GM19240 (cell line): ENCODE data around the gene DGKK.

ENCODE experiments used
- DNase-seq: peaks from one replicate; pipeline ENCODE4 v3.0.0; 2011; ENCODE audit warnings: low spot score; ENCODE audit not compliant: insufficient read length

Gene DGKK, protein sequence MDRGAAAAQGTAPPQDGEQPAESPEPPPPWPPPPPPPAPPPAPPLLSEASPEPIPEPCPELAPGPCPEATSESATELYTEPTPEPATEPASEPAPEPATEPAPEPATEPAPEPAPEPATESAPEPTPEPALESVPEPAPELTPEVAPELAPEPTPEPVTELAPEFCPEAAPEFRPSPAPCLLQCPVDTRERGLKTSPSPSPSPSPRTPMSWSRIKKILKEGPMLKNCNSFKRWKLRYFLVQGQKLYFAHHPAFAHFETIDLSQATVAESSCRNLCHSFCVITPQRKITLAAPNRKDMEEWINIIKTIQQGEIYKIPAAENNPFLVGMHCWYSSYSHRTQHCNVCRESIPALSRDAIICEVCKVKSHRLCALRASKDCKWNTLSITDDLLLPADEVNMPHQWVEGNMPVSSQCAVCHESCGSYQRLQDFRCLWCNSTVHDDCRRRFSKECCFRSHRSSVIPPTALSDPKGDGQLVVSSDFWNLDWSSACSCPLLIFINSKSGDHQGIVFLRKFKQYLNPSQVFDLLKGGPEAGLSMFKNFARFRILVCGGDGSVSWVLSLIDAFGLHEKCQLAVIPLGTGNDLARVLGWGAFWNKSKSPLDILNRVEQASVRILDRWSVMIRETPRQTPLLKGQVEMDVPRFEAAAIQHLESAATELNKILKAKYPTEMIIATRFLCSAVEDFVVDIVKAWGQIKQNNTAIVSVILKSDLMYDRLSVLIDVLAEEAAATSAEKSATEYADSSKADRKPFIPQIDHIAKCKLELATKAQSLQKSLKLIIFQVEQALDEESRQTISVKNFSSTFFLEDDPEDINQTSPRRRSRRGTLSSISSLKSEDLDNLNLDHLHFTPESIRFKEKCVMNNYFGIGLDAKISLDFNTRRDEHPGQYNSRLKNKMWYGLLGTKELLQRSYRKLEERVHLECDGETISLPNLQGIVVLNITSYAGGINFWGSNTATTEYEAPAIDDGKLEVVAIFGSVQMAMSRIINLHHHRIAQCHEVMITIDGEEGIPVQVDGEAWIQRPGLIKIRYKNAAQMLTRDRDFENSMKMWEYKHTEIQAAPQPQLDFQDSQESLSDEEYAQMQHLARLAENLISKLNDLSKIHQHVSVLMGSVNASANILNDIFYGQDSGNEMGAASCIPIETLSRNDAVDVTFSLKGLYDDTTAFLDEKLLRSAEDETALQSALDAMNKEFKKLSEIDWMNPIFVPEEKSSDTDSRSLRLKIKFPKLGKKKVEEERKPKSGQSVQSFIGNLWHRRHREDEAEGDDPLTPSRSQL

DNA sequence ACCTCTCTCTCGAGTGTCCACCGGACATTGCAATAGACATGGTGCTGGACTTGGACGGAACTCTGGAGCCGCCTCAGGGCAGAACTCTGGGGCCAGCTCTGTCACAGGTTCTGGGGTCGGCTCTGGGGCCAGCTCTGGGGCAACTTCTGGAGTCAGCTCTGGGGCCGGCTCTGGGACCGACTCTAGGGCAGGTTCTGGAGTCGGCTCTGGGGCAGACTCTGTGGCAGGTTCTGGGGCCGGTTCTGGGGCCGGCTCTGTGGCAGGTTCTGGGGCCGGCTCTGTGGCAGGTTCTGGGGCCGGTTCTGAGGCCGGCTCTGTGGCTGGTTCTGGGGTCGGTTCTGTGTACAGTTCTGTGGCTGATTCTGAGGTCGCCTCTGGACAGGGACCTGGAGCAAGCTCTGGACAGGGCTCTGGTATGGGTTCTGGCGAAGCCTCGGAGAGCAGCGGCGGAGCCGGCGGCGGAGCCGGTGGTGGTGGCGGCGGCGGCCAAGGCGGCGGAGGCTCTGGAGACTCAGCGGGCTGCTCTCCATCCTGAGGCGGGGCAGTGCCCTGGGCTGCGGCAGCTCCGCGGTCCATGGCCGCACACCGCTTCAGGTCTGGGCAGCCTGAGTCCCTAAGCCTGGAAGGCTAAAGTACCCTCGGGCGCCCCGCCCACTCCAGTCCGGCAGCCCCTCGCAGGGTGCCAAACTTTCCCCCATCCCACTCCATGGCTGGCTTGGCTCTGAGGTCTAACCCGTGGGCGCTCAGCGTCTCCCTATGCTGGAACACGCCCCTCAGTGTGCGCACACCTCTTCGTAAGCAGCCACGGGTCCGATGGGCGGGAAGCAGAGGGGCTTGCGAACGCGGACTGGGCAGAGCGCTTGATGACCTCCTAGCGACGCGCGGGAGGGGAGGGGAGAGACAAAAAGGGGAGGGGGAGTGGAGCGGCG, at the start of gene DGKK:
Gene DGKK (minus strand): TSS at position 723 of the 929 bp plus-strand sequence. CDS start 147 bp downstream, at position 576.
- no peak for DNase-seq

DNA sequence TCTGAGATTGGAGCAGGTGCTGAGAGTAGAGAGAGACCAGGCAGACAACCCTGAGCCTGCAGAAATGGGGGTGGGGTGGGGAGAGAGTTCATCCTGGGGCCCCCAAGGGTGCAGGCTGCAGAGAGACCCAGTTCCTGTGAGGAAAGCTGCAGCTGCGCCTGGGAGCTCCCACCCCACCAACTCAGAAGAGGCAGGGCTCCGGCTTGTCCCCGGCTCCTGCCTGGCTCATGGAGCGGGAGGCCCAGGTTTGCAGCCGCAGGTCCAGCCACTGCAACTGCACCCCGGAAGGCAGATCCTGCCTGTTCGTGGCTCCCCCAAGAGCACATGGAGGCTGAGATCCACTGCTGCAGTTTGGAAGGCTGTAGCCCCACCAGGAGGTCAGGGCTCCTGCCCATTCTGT, 44.2 kb upstream of the DGKK start:
- DNase-seq = no peak

DNA sequence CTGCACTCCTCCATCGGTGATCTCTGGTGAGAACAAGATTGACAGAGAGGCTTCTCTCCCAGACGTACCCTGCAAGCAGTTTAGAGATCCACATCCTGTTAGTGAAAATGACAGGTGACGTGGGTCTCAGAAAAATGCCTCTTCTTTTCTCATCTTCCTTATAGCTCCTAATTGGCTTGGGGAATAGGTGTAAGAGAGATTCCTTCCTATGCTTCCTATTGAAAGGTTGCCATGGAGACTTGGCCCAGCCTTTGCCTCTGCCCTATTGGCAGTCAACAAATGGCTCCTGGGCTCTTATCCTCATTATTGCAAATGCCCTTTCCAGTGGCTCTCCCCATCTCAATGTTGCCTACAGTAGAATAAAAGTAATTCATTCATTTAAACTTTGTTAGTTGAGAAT, 26.5 kb upstream of the DGKK start:
- DNase-seq = no peak

DNA sequence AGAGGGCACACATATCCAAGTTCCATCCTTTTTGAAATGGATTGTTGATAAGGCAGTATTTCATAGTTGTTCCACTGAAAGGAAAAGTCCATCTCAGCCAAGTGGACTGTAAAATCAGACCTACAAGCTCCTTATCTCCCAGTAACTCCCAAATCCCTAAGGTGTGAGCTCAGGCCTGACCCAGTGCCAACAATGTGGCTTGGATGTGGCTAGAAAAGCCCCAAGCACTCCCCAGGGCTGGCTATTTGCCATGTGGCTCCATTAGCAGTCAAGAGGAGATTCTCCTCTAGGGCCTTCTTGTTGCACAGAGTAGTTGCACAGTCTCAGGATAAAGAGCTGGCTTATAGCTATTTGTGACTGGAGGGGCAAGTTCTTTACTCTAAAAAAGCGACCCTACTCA, 25.0 kb upstream of the DGKK start:
- no peak for DNase-seq

DNA sequence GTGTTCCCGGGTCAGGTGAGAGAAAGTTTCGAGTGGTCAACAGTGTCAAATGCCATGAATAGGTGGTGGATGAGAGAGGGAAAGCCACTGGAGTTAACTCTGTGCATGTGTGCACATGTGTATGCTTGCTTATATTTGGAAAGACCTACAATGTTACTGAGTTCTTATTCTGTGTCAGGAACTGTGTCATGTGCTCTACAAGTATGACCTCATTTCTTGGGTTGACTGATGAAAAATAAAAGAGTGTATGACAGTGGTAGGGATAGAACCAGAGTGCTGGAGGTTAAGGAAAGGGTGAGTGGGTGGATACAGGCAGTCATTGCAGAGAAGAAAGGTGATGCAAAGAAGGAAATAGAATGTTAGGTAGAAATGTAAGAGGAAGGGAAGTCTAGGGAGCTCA, 22.1 kb upstream of the DGKK start:
- DNase-seq = no peak

DNA sequence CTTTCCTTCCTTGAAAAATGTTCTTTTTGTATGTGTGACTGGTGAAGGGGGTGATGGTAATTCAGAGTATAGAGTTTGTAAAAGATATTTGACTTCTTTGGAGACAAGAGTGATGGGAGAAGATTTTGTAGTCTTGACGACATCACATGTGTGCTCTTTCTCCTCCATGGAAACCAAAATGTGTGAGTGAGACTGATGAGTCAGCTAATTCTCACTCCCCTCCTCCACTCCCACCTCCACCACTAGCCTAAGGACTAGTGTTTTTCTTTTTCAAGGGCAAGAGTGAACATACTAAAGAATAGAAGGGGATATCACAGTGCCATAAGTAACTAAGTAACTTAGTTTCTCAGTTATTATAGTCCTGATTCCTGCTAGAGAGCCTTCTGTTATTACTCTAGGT, 14.0 kb upstream of the DGKK start:
- no peak for DNase-seq

DNA sequence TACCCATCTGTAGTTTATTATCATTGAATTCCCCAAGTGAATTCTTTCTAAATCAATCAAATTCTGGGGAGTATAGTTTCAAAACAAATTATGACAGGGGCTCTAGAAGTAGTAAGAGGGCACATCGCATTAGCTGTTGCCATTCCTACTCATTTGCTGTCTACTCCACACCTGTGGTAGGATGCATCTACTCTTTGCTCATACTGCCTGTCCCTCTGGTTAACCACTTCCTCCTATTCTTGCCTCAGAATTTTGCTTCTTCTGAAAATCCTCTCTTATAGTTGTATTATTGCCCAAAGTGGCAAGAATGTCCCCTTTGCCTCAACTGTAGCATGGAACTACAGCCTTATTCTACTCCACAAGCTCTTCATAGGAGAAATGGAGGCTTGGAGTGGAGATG, 12.7 kb upstream of the DGKK start:
- DNase-seq = no peak

DNA sequence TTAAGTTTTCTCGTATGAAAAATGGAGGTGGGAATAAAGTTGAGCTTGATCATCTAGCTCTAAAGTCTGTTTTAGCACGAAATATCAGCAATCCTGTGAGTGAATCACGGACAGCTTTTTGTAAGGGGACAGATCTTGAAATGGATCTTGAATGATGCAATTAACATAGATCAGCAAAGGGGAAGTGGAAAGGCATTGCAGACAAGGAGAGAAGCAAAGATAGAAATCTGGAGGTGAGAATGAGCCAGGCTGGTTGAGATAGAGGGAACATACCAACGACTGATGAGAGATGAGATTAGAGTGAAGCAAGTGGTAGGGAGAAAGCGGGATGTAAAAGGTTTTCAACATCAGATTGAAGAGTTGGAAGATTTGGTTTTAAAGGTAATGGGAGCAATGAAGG, 4.6 kb upstream of the DGKK start:
- no peak for DNase-seq

DNA sequence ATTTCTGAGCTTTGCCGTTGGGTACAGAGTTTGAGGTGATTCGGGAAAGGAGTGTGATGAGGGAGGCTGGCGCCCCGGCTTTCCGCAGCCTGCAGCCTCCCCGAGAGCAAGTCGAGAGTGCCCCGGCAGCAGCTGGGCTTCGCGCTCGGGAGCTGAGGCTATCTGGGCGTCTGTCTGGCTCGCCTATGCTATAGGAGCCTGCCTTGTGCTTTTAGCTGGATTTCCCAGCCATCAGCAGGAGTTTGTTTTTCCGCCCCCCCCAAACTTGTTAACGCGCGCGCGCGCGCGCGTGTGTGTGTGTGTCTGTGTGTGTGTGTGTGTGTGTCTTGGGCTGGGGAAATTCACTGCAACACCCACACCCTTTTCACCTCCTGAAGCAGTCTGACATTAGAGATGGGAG, 765 bp upstream of the DGKK start:
- DNase-seq = no peak

DNA sequence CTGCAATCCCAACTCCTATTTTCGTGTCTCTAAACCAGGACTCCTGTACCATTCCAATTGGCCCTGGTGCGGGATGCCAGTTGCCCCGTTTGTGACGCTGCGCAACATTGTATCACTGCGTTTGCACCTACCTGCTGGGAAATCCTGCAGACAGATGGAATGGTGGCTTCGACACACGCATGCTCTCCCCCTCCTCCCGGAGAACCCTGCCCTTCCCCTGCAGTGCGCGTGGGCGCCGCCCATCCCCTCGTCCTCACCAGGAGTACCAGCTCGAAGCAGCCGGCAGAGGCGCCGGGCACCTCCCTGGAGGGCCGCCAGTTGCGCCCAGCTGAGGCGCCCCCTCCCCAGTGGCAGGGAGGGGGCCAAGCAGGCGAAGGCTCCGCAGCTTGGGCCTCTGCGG, 1.4 kb downstream of the DGKK start:
- DNase-seq = no peak

DNA sequence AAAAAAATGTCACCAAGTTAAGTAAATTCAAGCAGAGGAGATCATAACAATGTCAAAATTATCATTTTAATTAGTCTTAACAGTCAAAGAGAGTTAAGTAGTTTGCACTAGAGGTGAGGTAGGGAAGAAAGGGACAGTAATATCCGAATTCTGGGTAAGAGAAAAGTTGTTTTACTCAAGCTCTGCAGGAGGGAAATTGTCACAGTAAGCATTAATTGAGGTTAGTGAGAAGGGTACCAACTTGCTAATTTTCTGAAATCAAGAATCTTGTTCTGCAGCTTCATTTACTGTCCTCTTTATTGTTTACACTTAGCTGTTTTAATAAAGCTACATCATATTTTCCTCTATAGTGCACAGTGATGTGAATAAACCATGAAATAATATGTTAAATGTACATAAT, 11.0 kb downstream of the DGKK start:
- no peak for DNase-seq

DNA sequence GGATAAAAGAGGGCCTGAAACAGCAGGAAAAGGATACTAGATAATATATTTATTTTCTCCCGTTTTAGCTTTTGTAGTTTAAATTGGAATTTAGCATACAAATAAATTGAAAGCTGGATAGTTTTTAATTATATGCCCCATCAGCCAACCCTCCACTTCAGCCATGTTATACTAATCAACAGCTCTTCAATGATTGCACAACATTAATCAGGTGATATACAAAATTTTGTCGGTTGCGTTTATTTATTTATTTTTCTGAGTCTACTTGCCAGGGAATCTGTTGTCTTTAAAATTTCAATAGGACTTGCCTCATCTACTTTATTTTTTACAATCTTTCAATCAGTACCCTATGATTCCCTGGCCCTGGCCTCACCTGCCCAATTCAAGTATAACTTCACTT, 12.1 kb downstream of the DGKK start:
- no peak for DNase-seq

DNA sequence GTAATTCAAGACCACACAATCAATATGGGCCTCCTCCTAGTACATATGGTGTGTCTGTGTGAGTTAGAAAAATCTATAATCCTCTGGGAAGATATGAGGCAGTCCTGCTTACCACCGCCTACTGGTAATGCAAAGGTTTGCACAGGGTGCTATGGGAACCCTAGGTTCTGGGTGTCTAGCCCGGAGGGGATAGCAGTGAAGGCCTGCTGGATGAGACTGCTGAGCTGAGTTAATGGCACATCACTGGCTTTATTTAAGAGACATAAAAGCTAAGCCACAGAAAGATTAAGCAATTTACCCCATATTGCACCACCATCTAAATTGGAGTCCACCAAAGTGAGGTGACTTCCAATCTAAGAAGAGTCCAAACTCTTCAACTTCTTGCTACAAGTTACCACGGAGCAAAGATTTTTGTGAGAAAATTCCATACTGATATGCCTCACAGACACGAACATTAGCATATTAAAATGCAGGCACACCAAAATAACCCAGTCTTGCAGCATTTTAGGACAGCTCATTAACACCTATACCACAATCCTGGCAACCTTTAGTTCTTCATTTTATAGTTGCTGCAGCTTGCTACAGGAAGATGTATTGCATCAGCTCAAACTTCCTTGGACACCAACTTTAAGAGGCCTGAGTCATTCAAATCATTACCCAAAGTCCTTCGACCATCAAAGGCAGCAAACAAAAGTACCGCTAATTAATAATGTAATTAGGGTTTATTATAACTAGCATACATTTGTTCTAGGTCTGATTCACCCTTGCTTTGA, 13.7 kb downstream of the DGKK start:
- no peak for DNase-seq

DNA sequence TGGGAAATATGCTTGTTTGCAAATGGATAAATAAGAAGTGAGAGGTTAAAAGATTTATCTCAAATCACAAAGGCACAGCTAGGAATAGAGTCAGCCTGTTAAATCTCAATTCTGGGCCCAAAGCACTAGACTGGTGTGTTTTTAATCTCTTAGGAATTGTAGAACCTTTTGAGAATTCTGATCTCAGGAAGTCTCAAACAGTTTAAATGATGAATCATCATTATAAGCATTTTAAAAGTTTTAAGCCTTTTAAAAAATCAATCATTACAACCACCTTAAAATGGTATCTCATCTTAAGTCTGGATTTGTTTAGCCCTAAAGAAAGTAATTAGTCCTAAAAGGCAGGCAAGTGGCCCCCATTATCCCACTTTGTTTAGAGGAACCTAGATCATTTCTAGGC, 17.8 kb downstream of the DGKK start:
- DNase-seq = no peak

DNA sequence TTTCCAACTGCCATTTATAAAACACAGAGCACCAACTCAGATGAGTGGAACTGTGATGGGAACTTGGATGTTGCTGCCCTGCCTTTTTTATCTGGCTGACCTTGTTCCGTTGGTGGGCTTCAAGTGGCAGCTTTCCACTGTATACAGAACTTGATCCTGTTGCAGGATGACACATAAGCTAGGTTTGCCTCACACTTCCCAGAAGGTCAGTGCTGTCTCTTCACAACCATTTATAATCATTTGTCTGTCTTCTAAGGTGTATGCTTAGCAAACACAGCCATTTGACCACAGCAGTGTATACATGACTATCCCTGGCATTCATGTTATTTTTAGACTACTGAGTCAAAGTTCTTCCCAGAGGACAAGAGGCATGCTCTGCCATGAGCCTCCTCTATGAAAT, 20.3 kb downstream of the DGKK start:
- DNase-seq = no peak

DNA sequence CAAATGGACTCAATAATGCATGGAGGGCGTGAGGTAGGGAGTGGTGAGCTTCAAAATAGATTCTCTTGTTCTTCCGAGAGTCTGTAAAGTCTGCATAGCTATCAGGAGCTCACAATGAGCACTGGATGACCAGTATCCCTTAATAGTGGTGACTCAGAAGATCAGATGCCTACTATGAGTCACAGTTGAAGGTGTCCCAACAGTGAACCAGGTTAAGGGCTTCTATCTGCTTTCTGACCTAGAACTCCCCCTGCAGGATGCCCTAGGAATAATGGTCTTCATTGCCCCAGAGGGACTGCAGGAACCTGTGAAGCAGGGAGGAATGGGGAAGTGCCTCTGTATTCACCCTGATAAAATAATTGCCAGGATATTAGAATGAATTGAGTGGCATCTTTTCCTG, 22.1 kb downstream of the DGKK start:
- no peak for DNase-seq

DNA sequence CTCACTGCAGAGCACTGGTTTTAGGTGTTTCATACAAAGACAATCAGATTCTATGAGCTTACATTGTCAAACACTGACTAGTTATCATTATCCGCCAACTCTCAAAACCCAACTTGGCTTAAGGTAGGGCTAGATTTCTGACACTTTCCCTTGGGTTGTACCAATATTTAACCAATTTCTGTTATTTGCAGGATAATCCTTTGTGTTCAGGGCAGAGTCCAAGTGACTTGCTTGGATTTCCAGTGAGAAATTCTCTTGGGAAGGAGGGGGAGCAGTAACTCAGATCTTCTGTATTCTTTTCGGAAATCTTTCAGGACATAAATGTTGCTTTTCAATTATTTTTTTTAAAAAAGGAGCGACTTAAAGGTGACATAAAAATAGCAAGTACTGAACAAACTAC, 23.1 kb downstream of the DGKK start:
- no peak for DNase-seq

DNA sequence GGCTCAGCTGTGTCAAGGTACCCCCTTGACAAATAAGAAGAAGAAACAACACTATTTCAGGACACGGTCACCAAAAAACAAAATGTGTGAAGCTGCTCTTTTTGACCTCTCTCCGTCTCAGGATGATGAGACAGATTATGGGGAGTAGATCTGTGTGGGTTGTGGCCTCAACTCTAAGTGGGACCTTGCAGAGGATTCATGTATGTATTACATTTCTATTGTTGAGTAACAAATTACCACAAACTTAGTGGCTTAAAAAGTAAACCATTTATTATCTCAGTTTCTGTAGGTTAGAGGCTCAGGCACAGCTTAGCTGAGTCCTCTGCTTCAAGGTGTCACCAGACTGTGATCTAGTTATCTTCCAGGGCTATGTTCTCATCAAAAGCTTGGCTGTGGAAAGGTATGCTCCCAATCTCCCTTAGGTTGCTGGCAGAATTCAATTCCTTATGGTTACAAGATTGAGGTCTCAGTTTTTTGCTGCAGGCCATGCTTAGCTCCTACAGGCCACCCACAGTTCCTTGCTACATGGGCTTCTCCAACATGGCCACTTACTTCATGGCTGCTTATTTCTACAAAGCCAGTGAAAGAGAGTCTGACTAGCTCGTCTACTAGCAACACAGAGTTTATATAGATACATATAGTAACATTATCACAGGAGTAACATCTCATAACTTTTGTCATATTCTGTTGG, 28.1 kb downstream of the DGKK start:
- no peak for DNase-seq

DNA sequence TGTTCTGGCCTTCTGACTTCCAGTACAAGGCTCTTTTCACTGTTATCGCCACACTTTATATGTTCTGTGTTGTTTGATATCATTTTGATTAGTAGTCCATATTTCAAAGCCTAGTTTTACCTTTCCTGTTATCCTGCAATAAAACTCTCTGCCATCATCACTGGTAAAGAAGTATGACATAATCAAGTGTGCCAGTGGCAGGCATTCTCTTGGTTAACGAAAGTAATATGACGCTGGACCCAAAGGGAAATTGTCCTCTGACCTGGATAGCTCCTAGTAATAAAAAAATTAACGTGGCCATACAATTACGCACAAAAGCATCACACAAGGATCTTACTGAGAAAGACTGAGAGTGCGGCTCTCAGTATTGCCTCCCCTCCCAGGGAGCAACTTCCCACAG, 33.8 kb downstream of the DGKK start:
- no peak for DNase-seq
